DMS 273 treated with DMSO at 0.1 percent for 48 hours (cell line): ENCODE measurements around the gene APBB2.

ENCODE experiments used
- DNase-seq: peaks from one replicate; lab custom pipeline; 2025; lab: John Stamatoyannopoulos, UW

APBB2 gene

DNA sequence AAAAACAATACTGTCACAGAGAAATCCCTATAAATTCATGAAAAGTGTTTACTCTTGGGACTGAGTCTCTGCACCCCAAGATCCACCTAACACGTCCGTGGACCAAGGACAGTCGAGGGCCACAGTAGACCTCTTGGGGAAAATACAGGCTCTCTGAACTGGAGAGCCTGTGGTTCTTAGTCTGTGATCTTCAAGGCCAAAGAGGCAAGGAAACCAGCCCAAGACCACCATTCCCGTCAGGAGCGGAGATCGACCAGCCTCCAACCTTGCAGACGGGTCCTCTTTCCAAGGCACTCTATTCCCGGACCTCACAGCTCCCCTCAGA, 1.6 kb upstream of the APBB2 start:
- DNase-seq: no peak

- DNase-seq: no peak
Observed at GRCh38 chr4:41215155-41215554, 813 bp upstream of the APBB2 start.

GRCh38 chr4:41214825-41215146, 444 bp upstream of the APBB2 start:
- no peak for DNase-seq

DNA sequence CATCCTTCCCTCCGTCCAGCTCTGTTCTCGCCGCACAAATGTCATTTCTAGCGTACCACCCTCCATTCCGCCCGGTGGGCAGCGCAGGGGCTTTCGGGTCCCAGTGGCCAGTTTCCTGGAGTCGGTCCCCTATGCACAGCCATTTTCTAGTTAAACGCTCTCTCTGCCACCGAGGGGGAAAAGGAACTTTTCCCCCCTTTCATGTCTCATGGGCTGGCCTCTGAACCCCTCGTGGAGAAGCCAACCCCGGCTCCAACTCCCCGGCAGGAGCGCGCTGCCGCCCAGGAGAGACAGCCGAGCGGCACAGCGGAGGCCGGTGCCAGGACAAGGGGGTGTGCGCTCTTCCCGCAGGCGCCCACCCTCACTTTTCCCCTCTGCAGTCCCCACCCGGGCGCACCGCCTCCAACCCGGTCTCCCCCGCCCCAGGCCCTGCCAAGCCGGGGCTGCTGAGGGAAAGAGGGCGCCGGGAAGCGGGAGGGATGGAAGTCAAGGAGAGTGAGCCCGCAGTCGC, 662 bp downstream of the APBB2 start:
- no peak for DNase-seq

DNA sequence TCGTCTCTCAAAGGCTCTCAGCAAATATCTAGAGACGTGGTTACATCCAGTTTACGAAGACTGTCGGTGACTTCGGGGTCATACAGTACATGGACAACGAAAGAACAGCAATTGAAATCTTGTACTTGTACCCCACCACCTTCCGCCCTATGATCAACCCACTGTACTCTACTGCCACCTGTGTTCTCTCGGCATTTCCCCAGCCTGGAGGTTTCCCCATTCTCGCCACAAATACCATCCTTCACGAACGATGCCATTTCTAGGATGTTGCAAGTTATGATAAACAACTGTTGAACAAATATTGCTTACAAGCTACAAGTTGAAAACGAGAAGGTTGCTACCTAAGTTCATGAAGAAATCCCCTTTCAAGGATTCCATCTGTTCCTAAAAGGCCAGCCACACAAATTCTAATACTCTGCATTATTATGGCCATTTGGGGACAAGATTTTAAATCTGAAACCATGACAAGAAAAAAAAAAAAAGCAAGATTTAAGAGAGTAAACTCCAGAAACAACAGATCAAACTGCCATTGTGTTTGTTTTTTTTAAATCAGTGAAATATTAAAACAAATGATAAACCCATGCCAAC, 1.6 kb downstream of the APBB2 start:
- no peak for DNase-seq

- DNase-seq: no peak
Observed at GRCh38 chr4:41211951-41212615, 2.3 kb downstream of the APBB2 start.

DNA sequence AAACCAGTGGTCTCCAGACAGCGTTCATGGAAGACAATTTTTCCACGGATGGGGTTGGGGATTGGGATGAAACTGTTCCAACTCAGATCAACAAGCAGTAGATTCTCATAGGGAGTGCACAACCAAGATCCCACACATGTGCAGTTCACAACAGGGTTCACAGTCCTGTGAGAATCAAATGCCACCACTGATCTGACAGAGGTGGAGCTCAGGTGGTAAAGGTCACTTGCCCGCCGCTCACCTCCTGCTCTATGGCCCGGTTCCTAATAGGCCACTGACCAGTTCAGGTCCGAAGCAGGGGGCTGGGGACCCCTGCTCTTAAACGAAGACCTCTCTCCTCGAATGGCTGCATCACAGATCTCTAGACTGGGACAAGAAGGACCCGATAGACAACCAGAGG, 4.4 kb downstream of the APBB2 start:
- DNase-seq: no peak

DNA sequence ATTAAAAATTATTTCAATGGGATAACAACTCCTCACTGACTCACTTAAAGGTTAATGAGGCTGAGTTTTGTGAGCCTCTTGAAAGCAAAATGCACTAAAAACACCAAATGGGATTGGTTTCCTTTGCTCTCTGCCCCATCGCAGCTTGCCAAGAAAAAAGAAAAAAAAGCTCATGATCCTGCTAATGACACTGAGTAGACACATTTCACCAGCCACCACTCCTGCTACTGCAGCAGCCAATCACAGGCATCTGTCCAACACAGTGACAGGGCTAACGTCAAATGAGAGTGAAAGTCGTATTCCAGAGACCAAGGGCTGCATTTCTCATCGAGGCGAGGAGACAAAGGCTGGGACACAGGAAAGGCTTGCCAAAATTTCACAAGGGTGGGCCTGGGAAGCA, 5.2 kb downstream of the APBB2 start:
- no peak for DNase-seq

- DNase-seq: no peak
Observed at GRCh38 chr4:41207291-41207831, 7.0 kb downstream of the APBB2 start.

GRCh38 chr4:41205854-41206460, 8.4 kb downstream of the APBB2 start:
- no peak for DNase-seq

- DNase-seq: no peak
Observed at GRCh38 chr4:41205130-41205529, 9.2 kb downstream of the APBB2 start.

DNA sequence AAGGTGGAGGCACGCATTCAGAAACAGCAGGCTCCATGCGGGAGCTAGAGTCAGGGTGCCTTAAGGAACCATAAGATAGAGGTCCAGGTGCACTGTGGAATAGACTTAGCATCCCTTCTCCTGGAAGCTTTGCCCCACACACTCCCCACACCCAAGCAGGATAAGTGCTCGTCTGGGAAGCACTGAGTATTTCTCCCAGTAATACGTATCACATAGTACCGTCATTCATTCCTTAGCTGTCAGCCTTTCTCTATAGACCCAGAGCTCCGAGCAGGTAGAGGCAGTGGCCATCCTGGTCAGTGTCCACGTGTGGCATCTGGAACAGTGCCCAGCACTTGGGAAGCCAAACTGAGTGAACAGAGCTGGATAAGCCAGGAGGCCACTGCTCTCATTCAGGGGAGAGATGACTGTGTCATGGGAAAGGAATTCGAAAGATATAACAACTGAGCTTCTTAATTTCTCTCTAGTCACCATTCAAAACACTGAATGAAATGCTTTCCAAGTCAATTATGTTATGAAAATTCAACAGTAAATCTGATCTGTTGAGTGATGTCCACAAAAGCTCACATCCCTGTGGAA, 9.9 kb downstream of the APBB2 start:
- no peak for DNase-seq

DNA sequence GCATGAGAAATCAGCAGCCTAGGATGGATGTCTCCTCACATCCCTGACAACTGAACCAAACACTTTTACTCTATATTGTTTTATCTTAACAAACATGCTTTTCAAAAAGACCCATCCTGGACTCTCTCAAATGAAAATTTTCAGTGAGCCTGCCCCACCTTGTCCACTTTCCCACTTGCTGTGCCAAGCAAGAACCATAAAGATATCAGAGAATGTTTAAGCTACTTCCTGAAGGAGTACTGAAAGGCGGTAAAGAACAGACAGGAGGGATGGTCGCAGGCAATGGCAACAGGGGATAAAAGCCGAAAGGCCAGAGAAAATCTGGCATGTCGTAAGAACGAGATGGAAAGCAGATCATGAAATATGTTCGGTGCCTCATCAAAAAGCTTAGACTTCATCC, 10.5 kb downstream of the APBB2 start:
- no peak for DNase-seq

DNA sequence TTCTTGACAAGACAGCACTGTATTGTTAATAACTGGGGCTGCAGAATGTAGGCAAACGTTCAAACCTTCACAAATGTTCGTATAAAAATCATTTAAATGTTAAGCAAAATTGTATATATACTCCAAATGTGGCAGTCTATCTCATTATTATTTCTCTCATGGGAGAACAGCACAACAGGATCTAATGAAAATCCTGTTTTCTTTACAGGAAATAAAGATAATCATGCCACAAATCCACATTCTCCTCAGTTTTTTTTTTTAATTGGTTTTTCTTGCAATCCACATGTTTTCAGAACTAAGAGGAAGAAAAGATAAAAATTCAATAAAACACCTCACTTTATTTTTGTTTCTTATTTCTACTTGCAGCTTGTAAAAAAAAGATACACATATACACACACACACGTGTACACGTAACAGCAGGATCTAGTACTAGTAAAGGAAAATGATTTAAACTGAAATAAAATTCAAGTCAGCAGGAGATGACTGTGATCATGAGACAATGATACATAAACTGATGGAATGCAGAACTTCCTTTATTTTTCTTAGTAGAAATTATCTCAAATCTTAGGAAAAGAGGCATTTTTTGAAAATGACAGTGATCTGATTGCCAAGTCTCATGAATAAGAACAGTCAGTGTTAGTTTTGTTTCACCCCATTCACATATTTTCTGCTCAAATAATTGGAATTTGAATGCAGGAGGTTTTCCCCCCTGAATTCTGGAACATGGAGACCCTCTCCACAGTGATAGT, 11.3 kb downstream of the APBB2 start:
- no peak for DNase-seq

GRCh38 chr4:41202356-41202755, 12.0 kb downstream of the APBB2 start:
- DNase-seq: no peak

GRCh38 chr4:41200486-41201017, 13.8 kb downstream of the APBB2 start:
- DNase-seq: no peak

- no peak for DNase-seq
Observed at GRCh38 chr4:41199788-41200187, 14.6 kb downstream of the APBB2 start.

- DNase-seq: no peak
Observed at GRCh38 chr4:41197996-41198395, 16.3 kb downstream of the APBB2 start.

DNA sequence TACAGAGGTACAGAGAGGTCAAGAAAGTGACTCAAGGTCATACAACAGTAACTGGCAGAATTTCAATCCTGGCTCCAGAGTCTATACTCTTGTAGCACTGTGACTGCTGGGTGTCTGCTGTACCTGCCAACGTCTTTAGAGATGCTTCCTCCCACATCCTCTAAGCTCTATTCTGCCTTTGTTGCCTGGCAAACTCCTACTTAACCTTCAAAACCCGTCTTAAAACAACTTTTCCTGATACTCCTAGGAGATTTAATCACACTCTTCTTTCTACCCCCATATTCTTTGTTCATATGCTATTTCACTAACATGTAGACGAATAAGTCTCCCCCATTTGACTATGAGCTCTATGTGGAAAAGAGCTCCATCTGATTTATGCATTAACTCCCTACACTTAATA, 16.8 kb downstream of the APBB2 start:
- DNase-seq: no peak

GRCh38 chr4:41196633-41197332, 17.6 kb downstream of the APBB2 start:
- no peak for DNase-seq

GRCh38 chr4:41192136-41192535, 22.2 kb downstream of the APBB2 start:
- DNase-seq: no peak

GRCh38 chr4:41189666-41190065, 24.7 kb downstream of the APBB2 start:
- DNase-seq: no peak
